Activated CD8-positive, alpha-beta memory T cell treated with anti-CD3 and anti-CD28 coated beads, Interleukin-2, amount 10 ng/mL, durations not matched to agents 7 days and 5 days (primary cell): ENCODE measurements around the gene GPR25. TPM values are rescaled to one million over a fixed set of nuclear protein-coding genes. Genes with fewer than 3 reads are reported as not detected.

Source experiments
- ATAC-seq: fragments of 150-1000 bp; cut with Tn5 transposase; one replicate; pipeline ENCODE4 v1.10.0; 2021; ENCODE audit warnings: moderate library complexity
- CTCF ChIA-PET: fragments of 350-600 bp; sonication (Branson Sonifier 250); formaldehyde crosslinking; loops from one replicate; lab custom pipeline; 2021; ENCODE audit warnings: antibody characterized with exemption; lab: Charles Lee
- DNase-seq: peaks from one replicate; pipeline ENCODE4 v3.0.0-alpha.2; 2020
- H3K27ac Mint-ChIP-seq: one replicate; pipeline ENCODE4 v1.8.0; 2021; ENCODE audit warnings: mild to moderate bottlenecking, mixed read lengths
- H3K27me3 Mint-ChIP-seq: one replicate; pipeline ENCODE4 v1.8.0; 2021; ENCODE audit warnings: mixed read lengths
- H3K36me3 Mint-ChIP-seq: one replicate; pipeline ENCODE4 v1.8.0; 2021; ENCODE audit warnings: mild to moderate bottlenecking, mixed read lengths
- H3K4me1 Mint-ChIP-seq: one replicate; pipeline ENCODE4 v1.8.0; 2021; ENCODE audit warnings: mixed read lengths
- H3K4me3 Mint-ChIP-seq: one replicate; pipeline ENCODE4 v1.8.0; 2021; ENCODE audit warnings: mild to moderate bottlenecking, moderate library complexity, mixed read lengths
- H3K9me3 Mint-ChIP-seq: one replicate; pipeline ENCODE4 v1.8.0; 2022; ENCODE audit warnings: low read depth, mixed read lengths
- total RNA-seq, 2 experiments: library from RNA; stranded (reverse); gene quantifications; one replicate each; pipeline ENCODE4 v1.2.3, GENCODE V29; 2021

The GPR25 gene
- total RNA-seq, 2 experiments from 2014 or later = 0.35 TPM; not detected in 1

GRCh38 chr1:200916152-200916551 is 43.4 kb downstream of the GPR25 start:
- Mint-ChIP-seq H3K27ac (no peak overlapping the region), H3K27me3 (peaks cover 35% of the 10 kb centered on the region), H3K4me1 (no peaks in the 10 kb centered on the region), H3K4me3 (no peak overlapping the region), H3K36me3 (no peaks in the 10 kb centered on the region), H3K9me3 (no peaks in the 10 kb centered on the region)
- ATAC-seq (no peak), DNase-seq (no peak)
- CTCF ChIA-PET = no interaction called here

- Mint-ChIP-seq H3K9me3 (no peaks in the 10 kb centered on the region), H3K4me1 (no peaks in the 10 kb centered on the region), H3K27ac (no peak overlapping the region), H3K27me3 (peaks cover 36% of the 10 kb centered on the region), H3K36me3 (no peaks in the 10 kb centered on the region), H3K4me3 (no peak overlapping the region)
- ATAC-seq = no peak
- CTCF ChIA-PET = no interaction called here
- no peak for DNase-seq
These were observed 43.9 kb downstream of the GPR25 start for GRCh38 chr1:200916681-200917080.

- Mint-ChIP-seq H3K4me3 (no peak overlapping the region), H3K4me1 (no peaks in the 10 kb centered on the region), H3K36me3 (no peaks in the 10 kb centered on the region), H3K27me3 (peaks cover 40% of the 10 kb centered on the region), H3K27ac (no peak overlapping the region), H3K9me3 (no peaks in the 10 kb centered on the region)
- ATAC-seq (no peak), DNase-seq (no peak)
- CTCF ChIA-PET = no interaction called here
These were observed 44.6 kb downstream of the GPR25 start for GRCh38 chr1:200917291-200917817.

GRCh38 chr1:200918006-200918405 is 45.2 kb downstream of the GPR25 start:
- H3K4me1 Mint-ChIP-seq = no peaks in the 10 kb centered on the region
- CTCF ChIA-PET = no interaction called here
- H3K27ac Mint-ChIP-seq = no peak overlapping the region
- H3K36me3 Mint-ChIP-seq = no peaks in the 10 kb centered on the region
- ATAC-seq (no peak), DNase-seq (no peak)
- no peak overlapping the region for H3K4me3 Mint-ChIP-seq
- no peaks in the 10 kb centered on the region for H3K9me3 Mint-ChIP-seq
- H3K27me3 Mint-ChIP-seq = peaks cover 41% of the 10 kb centered on the region

GRCh38 chr1:200919386-200919785 is 46.6 kb downstream of the GPR25 start:
- no peak for DNase-seq
- peaks cover 47% of the 10 kb centered on the region for H3K27me3 Mint-ChIP-seq
- H3K4me3 Mint-ChIP-seq = no peak overlapping the region
- CTCF ChIA-PET = interaction anchor here (0.9 kb wide), 1 partner anchor 200 kb away, joined by 3 read pairs; no protein-coding TSS in a partner anchor
- no peaks in the 10 kb centered on the region for H3K36me3 Mint-ChIP-seq
- H3K9me3 Mint-ChIP-seq = no peaks in the 10 kb centered on the region
- H3K27ac Mint-ChIP-seq = no peak overlapping the region
- no peak for ATAC-seq
- H3K4me1 Mint-ChIP-seq = no peaks in the 10 kb centered on the region

- peaks cover 49% of the 10 kb centered on the region for H3K27me3 Mint-ChIP-seq
- H3K4me1 Mint-ChIP-seq = peaks cover 3% of the 10 kb centered on the region
- H3K9me3 Mint-ChIP-seq = no peaks in the 10 kb centered on the region
- ATAC-seq (no peak), DNase-seq (no peak)
- H3K36me3 Mint-ChIP-seq = no peaks in the 10 kb centered on the region
- no peak overlapping the region for H3K4me3 Mint-ChIP-seq
- CTCF ChIA-PET = no interaction called here
- no peak overlapping the region for H3K27ac Mint-ChIP-seq
These were observed 48.9 kb downstream of the GPR25 start for GRCh38 chr1:200921571-200922110.

- Mint-ChIP-seq H3K4me3 (no peak overlapping the region), H3K4me1 (peaks cover 3% of the 10 kb centered on the region), H3K27me3 (peaks cover 54% of the 10 kb centered on the region), H3K36me3 (no peaks in the 10 kb centered on the region), H3K9me3 (no peaks in the 10 kb centered on the region), H3K27ac (no peak overlapping the region)
- DNase-seq (no peak), ATAC-seq (no peak)
- CTCF ChIA-PET = no interaction called here
These were observed 49.6 kb downstream of the GPR25 start for GRCh38 chr1:200922406-200922805.

GRCh38 chr1:200923601-200924000 is 50.8 kb downstream of the GPR25 start:
- Mint-ChIP-seq H3K9me3 (no peaks in the 10 kb centered on the region), H3K4me1 (peaks cover 3% of the 10 kb centered on the region), H3K27me3 (peaks cover 57% of the 10 kb centered on the region), H3K27ac (no peak overlapping the region), H3K36me3 (no peaks in the 10 kb centered on the region), H3K4me3 (no peak overlapping the region)
- ATAC-seq = no peak
- CTCF ChIA-PET = interaction anchor here (0.6 kb wide), 1 partner anchor 301 kb away, joined by 4 read pairs; no protein-coding TSS in a partner anchor
- no peak for DNase-seq

Other genes with a start within 250 kb of the GPR25 start
- 10 to 100 TPM; 33.6 to 35.9 TPM for gene DDX59, start 203.1 kb upstream of the GPR25 start, total RNA-seq
- under 1 TPM in 1 of 2 experiments, not detected in 1; 0.35 TPM for gene CAMSAP2, start 134.1 kb upstream of the GPR25 start, total RNA-seq
- 1 to 10 TPM in 1 of 2 experiments, under 1 TPM in 1; 0.15 to 2.6 TPM for gene INAVA, start 21.9 kb downstream of the GPR25 start, total RNA-seq
- 100 to 1,000 TPM; 102 to 155 TPM for gene KIF21B, start 150.7 kb downstream of the GPR25 start, total RNA-seq
- gene CACNA1S, start 239.4 kb downstream of the GPR25 start, total RNA-seq = not detected